ENCODE results near the gene FAT2.

DNA sequence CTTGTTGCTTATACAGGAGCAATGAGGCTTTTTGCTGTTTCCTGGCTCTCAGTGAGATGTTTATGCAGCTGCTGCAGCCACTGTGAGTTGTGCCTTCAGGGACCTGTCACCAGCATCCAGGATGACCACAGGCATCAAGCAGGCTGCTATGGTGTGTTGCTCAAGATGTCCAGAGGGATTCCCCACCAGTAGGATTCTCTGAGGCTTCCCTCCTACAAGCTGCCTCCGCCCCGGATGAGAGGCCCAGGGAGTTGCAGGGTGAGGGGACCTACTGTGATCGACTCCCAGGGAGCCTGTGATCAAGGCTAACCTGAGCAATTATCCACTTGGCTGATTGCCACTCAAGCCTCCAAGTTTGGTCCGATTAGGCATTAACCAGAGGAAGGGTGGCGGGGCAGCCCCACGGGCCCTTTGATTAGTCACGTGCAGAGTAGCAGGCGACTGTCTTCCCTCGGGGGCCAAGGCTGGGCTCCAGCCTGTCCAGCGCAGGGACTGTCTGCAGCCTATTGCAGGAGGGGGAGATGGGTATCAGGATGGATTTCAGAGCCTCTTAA, 1.8 kb upstream of the FAT2 start:
- TF ChIP-seq, protein P1, sequence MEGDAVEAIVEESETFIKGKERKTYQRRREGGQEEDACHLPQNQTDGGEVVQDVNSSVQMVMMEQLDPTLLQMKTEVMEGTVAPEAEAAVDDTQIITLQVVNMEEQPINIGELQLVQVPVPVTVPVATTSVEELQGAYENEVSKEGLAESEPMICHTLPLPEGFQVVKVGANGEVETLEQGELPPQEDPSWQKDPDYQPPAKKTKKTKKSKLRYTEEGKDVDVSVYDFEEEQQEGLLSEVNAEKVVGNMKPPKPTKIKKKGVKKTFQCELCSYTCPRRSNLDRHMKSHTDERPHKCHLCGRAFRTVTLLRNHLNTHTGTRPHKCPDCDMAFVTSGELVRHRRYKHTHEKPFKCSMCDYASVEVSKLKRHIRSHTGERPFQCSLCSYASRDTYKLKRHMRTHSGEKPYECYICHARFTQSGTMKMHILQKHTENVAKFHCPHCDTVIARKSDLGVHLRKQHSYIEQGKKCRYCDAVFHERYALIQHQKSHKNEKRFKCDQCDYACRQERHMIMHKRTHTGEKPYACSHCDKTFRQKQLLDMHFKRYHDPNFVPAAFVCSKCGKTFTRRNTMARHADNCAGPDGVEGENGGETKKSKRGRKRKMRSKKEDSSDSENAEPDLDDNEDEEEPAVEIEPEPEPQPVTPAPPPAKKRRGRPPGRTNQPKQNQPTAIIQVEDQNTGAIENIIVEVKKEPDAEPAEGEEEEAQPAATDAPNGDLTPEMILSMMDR (IDR thresholded peaks at IDR 0.05; ENCODE audit: insufficient read depth, low read depth, low read length): no peak
- no peak for TF ChIP-seq EZH2 (IDR thresholded peaks at IDR 0.05; ENCODE audit: insufficient read depth, low read length)
